AG20443 (cell line): ENCODE measurements around the gene LRFN4.
A peak's percentile ranks its signal among the peaks of the same experiment; 100 is the strongest.

ENCODE experiments used
- DNase-seq: peaks from one replicate; pipeline ENCODE4 v3.0.0; 2012; ENCODE audit warnings: low spot score, mixed read lengths

The LRFN4 gene

GRCh38 chr11:66845143-66845875 is 11.6 kb upstream of the LRFN4 start:
- DNase-seq = no peak

- DNase-seq = no peak
These were observed 11.0 kb upstream of the LRFN4 start for GRCh38 chr11:66845876-66846212.

GRCh38 chr11:66846671-66847091 is 10.2 kb upstream of the LRFN4 start:
- no peak for DNase-seq

- DNase-seq = no peak
These were observed 9.2 kb upstream of the LRFN4 start for GRCh38 chr11:66847461-66848232.

GRCh38 chr11:66848671-66849500 is 8.0 kb upstream of the LRFN4 start:
- DNase-seq = no peak

- DNase-seq = no peak
These were observed 7.2 kb upstream of the LRFN4 start for GRCh38 chr11:66849501-66850234.

GRCh38 chr11:66850235-66850587 is 6.7 kb upstream of the LRFN4 start:
- no peak for DNase-seq

GRCh38 chr11:66850588-66851238 is 6.2 kb upstream of the LRFN4 start:
- DNase-seq = no peak

GRCh38 chr11:66851239-66851596 is 5.6 kb upstream of the LRFN4 start:
- no peak for DNase-seq

- no peak for DNase-seq
These were observed 5.0 kb upstream of the LRFN4 start for GRCh38 chr11:66851698-66852465.

GRCh38 chr11:66852466-66853241 is 4.2 kb upstream of the LRFN4 start:
- DNase-seq = no peak

- no peak for DNase-seq
These were observed 3.3 kb upstream of the LRFN4 start for GRCh38 chr11:66853242-66854229.

GRCh38 chr11:66854231-66854661 is 2.6 kb upstream of the LRFN4 start:
- no peak for DNase-seq

- no peak for DNase-seq
These were observed 2.1 kb upstream of the LRFN4 start for GRCh38 chr11:66854729-66855211.

- DNase-seq = peak; percentile 99
These were observed 1.0 kb upstream of the LRFN4 start for GRCh38 chr11:66855574-66856495.

- DNase-seq = peak; percentile 21
These were observed 516 bp downstream of the LRFN4 start for GRCh38 chr11:66857234-66857926.

GRCh38 chr11:66857927-66858185 is 992 bp downstream of the LRFN4 start:
- DNase-seq = no peak
